Fibroblast of pulmonary artery (primary cell): ENCODE data around the gene CYP2D6.

ENCODE experiments used
- DNase-seq: peaks from one replicate; pipeline ENCODE4 v3.0.0-alpha.2; 2010; ENCODE audit warnings: low read depth
- H3K4me3 ChIP-seq: replicated peaks from 2 replicates; pipeline ENCODE4 v1.5.1; 2011; ENCODE audit warnings: low read depth, mild to moderate bottlenecking, control low read depth, low read length, moderate library complexity
- TF ChIP-seq, protein P1 (sequence below): IDR thresholded peaks from 2 replicates; pipeline ENCODE4 v1.5.1; 2011; ENCODE audit warnings: mild to moderate bottlenecking, control low read depth, low read length, inconsistent platforms; ENCODE audit errors: missing control alignments

Gene CYP2D6

GRCh38 chr22:42164901-42165300 is 34.3 kb upstream of the CYP2D6 start:
- TF ChIP-seq, protein P1, sequence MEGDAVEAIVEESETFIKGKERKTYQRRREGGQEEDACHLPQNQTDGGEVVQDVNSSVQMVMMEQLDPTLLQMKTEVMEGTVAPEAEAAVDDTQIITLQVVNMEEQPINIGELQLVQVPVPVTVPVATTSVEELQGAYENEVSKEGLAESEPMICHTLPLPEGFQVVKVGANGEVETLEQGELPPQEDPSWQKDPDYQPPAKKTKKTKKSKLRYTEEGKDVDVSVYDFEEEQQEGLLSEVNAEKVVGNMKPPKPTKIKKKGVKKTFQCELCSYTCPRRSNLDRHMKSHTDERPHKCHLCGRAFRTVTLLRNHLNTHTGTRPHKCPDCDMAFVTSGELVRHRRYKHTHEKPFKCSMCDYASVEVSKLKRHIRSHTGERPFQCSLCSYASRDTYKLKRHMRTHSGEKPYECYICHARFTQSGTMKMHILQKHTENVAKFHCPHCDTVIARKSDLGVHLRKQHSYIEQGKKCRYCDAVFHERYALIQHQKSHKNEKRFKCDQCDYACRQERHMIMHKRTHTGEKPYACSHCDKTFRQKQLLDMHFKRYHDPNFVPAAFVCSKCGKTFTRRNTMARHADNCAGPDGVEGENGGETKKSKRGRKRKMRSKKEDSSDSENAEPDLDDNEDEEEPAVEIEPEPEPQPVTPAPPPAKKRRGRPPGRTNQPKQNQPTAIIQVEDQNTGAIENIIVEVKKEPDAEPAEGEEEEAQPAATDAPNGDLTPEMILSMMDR = no peak
- no peak for DNase-seq
- no peak overlapping the region for H3K4me3 ChIP-seq

DNA sequence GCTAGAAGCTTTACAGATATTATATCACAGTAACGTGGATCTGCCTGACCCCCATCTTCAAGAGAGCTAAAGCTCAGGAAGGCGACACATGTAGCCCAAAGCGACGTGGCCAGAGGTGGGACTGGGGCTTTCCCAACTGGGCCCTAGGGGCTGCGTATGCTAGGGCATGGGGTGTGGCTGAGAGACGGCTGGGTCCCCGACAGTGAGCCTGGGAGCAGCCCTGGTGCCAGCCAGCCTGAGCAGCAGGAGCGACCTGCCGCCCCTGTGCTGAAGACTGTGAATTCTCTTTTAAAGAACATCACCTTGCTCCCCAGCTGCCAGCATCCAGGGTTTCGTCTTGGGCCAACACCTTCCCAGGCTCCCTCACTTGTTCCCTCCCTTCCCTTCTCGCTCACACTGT is 32.9 kb upstream of the CYP2D6 start:
- H3K4me3 ChIP-seq = no peak overlapping the region
- TF ChIP-seq, protein P1 = no peak
- DNase-seq = no peak

- DNase-seq = no peak
- H3K4me3 ChIP-seq = no peak overlapping the region
- TF ChIP-seq, protein P1 = no peak
These were observed 32.3 kb upstream of the CYP2D6 start for GRCh38 chr22:42162728-42163489.

- TF ChIP-seq, protein P1 = no peak
- no peak for DNase-seq
These were observed 30.5 kb upstream of the CYP2D6 start for GRCh38 chr22:42160830-42161696.

GRCh38 chr22:42160251-42160650 is 29.6 kb upstream of the CYP2D6 start:
- H3K4me3 ChIP-seq = no peak overlapping the region
- DNase-seq = no peak
- TF ChIP-seq, protein P1 = no peak

More at GRCh38 chr22:42160830-42161696, 30.5 kb upstream of the CYP2D6 start:
- no peak overlapping the region for H3K4me3 ChIP-seq

- no peak for DNase-seq
- no peak overlapping the region for H3K4me3 ChIP-seq
- TF ChIP-seq, protein P1 = no peak
These were observed 28.0 kb upstream of the CYP2D6 start for GRCh38 chr22:42158456-42159132.
